SJSA1 (cell line): ENCODE data around the gene SLC25A38. TPM values are rescaled to one million over a fixed set of nuclear protein-coding genes. Genes with fewer than 3 reads are reported as not detected.

ENCODE experiments used
- DNase-seq, 2 experiments: peaks; one replicate each; pipeline ENCODE4 v3.0.0-alpha.2; 2015 to 2020; ENCODE audit warnings: low spot score in 2 of 2, low read depth in 1 of 2
- H3K27ac ChIP-seq: fragments of 250-450 bp; sonication (Bioruptor Pico); 2 replicates; pipeline ENCODE4 v1.5.1; 2020; ENCODE audit warnings: mild to moderate bottlenecking, moderate library complexity
- H3K27me3 ChIP-seq: fragments of 250-450 bp; sonication (Bioruptor Pico); replicated peaks from 2 replicates; pipeline ENCODE4 v1.5.1; 2020; ENCODE audit warnings: mild to moderate bottlenecking, moderate library complexity
- H3K36me3 ChIP-seq: fragments of 250-450 bp; sonication (Bioruptor Pico); 2 replicates; pipeline ENCODE4 v1.5.1; 2020; ENCODE audit warnings: mild to moderate bottlenecking
- H3K4me1 ChIP-seq: fragments of 250-450 bp; sonication (Bioruptor Pico); replicated peaks from 2 replicates; pipeline ENCODE4 v1.6.1; 2021; ENCODE audit warnings: mild to moderate bottlenecking
- H3K4me3 ChIP-seq: fragments of 250-450 bp; sonication (Bioruptor Pico); 2 replicates; pipeline ENCODE4 v1.5.1; 2020; ENCODE audit warnings: mild to moderate bottlenecking
- H3K9me3 ChIP-seq: fragments of 250-450 bp; sonication (Bioruptor Pico); replicated peaks from 2 replicates; pipeline ENCODE4 v1.5.1; 2020; ENCODE audit warnings: mild to moderate bottlenecking
- total RNA-seq: library from RNA; depleted of rRNA; stranded (reverse); fragments of >200 nt; shearing (Covaris generic); gene quantifications from 2 replicates; pipeline ENCODE4 v1.2.3, GENCODE V29; 2014; rRNA removed

Gene SLC25A38
- total RNA-seq, 1 experiment from 2014 or later: 19.0 TPM

GRCh38 chr3:39445927-39446326, 62.8 kb downstream of the SLC25A38 start:
- Histone ChIP-seq H3K4me3 (no peak overlapping the region), H3K27ac (no peak overlapping the region), H3K27me3 (peaks cover 6% of the 10 kb centered on the region; the same call in 1 of the 2 replicates), H3K9me3 (no peaks in the 10 kb centered on the region), H3K36me3 (no peaks in the 10 kb centered on the region), H3K4me1 (no peaks in the 10 kb centered on the region)
- DNase-seq: no peak

GRCh38 chr3:39446444-39446843, 63.3 kb downstream of the SLC25A38 start:
- DNase-seq: no peak
- Histone ChIP-seq H3K27me3 (peaks cover 6% of the 10 kb centered on the region; the same call in 1 of the 2 replicates), H3K9me3 (no peaks in the 10 kb centered on the region), H3K4me3 (no peak overlapping the region), H3K27ac (no peak overlapping the region), H3K4me1 (no peaks in the 10 kb centered on the region), H3K36me3 (no peaks in the 10 kb centered on the region)

Other genes with a start within 250 kb of the SLC25A38 start
- 11.9 and 14.1 TPM in 2 replicates for gene CSRNP1, start 229.8 kb upstream of the SLC25A38 start, total RNA-seq
- 0.69 and 1.9 TPM in 2 replicates for gene XIRP1, start 190.8 kb upstream of the SLC25A38 start, total RNA-seq
- gene CX3CR1, start 103.3 kb upstream of the SLC25A38 start, total RNA-seq: not detected in 2 replicates
- gene CCR8, start 53.7 kb upstream of the SLC25A38 start, total RNA-seq: not detected in 2 replicates
- 1,277 and 1,831 TPM in 2 replicates for gene RPSA, start 23.4 kb downstream of the SLC25A38 start, total RNA-seq
- gene MOBP, start 84.3 kb downstream of the SLC25A38 start, total RNA-seq: not detected in 2 replicates